K562 (cell line): ENCODE measurements around the gene ESPL1. TPM values are rescaled to one million over a fixed set of nuclear protein-coding genes. Genes with fewer than 3 reads are reported as not detected.
A peak's percentile ranks its signal among the peaks of the same experiment; 100 is the strongest.

ENCODE experiments used
- ATAC-seq: fragments of 200-7000 bp; cut with Tn5 transposase; 3 replicates; pipeline ENCODE4 v1.9.1; 2020; ENCODE audit warnings: moderate library complexity
- Bru-seq: library from RNA; stranded (reverse); fragments of 400-500 nt; gene quantifications from one replicate; lab custom pipeline; 2021; lab: Mats Ljungman, UMichigan
- BruChase-seq, 2 experiments: library from RNA; stranded (reverse); fragments of 400-500 nt; gene quantifications; one replicate each; lab custom pipeline; 2021; lab: Mats Ljungman, UMichigan
- BruUV-seq: library from RNA; stranded (reverse); fragments of 400-500 nt; replicated peaks from 2 replicates; lab custom pipeline; 2021; lab: Mats Ljungman, UMichigan
- CTCF ChIA-PET: fragments of 300-600 bp; formaldehyde crosslinking; extraction: SDS; loops from one replicate; lab custom pipeline; 2021; ENCODE audit warnings: low intra/inter-chr PET ratio; lab: Yijun Ruan, JAX
- POLR2A ChIA-PET: fragments of 300-600, 350-650 bp; sonication (Branson Sonifier 250); formaldehyde crosslinking; extraction: SDS; loops from one replicate; lab custom pipeline; 2021; ENCODE audit warnings: antibody characterized with exemption, inconsistent platforms; lab: Yijun Ruan, JAX
- DNase-seq, 4 experiments: peaks; one replicate each; pipeline versions ENCODE4 v3.0.0 to v3.0.0-alpha.2; 2011 to 2018; ENCODE audit warnings: low spot score in 3 of 4, mixed read lengths in 3 of 4; ENCODE audit errors: extremely low read depth in 1 of 4
- FAIRE-seq: peaks from 2 replicates; lab custom pipeline; 2011; peaks lifted over from hg19 to GRCh38; lab: Jason Lieb, UNC
- H2AFZ ChIP-seq: 2 replicates; pipeline ENCODE4 v1.6.0; 2011; ENCODE audit warnings: low read depth, low read length, control low read depth, inconsistent platforms
- H3K27ac ChIP-seq: fragments of 200-600 bp; 3 replicates; pipeline ENCODE4 v1.8.0; 2011; ENCODE audit warnings: low read depth, mild to moderate bottlenecking, control low read depth, inconsistent platforms, low read length, moderate library complexity, mixed read lengths; ENCODE audit errors: extremely low read depth
- H3K27me3 ChIP-seq, 2 experiments: fragments of 300-600 bp in 1 of 2; 2 replicates in 1 of 2; 3 replicates in 1 of 2; pipeline versions ENCODE4 v1.6.0 to v1.8.0; 2011; ENCODE audit warnings: inconsistent platforms in 2 of 2, low read length in 2 of 2, mild to moderate bottlenecking in 1 of 2, mixed read lengths in 1 of 2, moderate library complexity in 1 of 2; ENCODE audit not compliant: control insufficient read depth in 2 of 2, insufficient read depth in 2 of 2
- H3K36me3 ChIP-seq: fragments of 300-600 bp; 3 replicates; pipeline ENCODE4 v1.8.0; 2011; ENCODE audit warnings: mild to moderate bottlenecking, low read length, inconsistent platforms; ENCODE audit not compliant: control insufficient read depth, insufficient read depth
- H3K4me1 ChIP-seq, 2 experiments: fragments of 200-600 bp in 1 of 2; replicated peaks in 1 of 2; 2 replicates in 1 of 2; 3 replicates in 1 of 2; pipeline versions ENCODE4 v1.5.1 to v1.8.0; 2011; ENCODE audit warnings: inconsistent platforms in 2 of 2, low read length in 2 of 2, mild to moderate bottlenecking in 1 of 2, mixed read lengths in 1 of 2, moderate library complexity in 1 of 2; ENCODE audit not compliant: control insufficient read depth in 2 of 2, insufficient read depth in 2 of 2
- H3K4me2 ChIP-seq: 2 replicates; pipeline ENCODE4 v1.6.1; 2011; ENCODE audit warnings: low read length, control low read depth, inconsistent platforms, mixed read lengths; ENCODE audit not compliant: insufficient read depth
- H3K4me3 ChIP-seq: fragments of 200-600 bp; sonication (generic), shearing (Covaris generic); 2 replicates; pipeline ENCODE4 v1.5.1; 2016; ENCODE audit warnings: control low read depth, inconsistent platforms
- H3K79me2 ChIP-seq: fragments of 200-600 bp; 3 replicates; pipeline ENCODE4 v1.8.0; 2011; ENCODE audit warnings: low read length, inconsistent platforms; ENCODE audit not compliant: control insufficient read depth, insufficient read depth
- H3K9ac ChIP-seq, 2 experiments: 2 replicates each; pipeline versions ENCODE4 v1.6.0 to v1.6.1; 2011; ENCODE audit warnings: low read depth in 2 of 2, low read length in 2 of 2, control low read depth in 1 of 2, inconsistent platforms in 1 of 2, mild to moderate bottlenecking in 1 of 2, mixed read lengths in 1 of 2; ENCODE audit not compliant: insufficient read depth in 1 of 2
- H3K9me1 ChIP-seq: one replicate; pipeline ENCODE4 v1.6.0; 2011; ENCODE audit warnings: inconsistent platforms, mild to moderate bottlenecking, low read length, moderate library complexity; ENCODE audit not compliant: control insufficient read depth, insufficient read depth
- H3K9me3 ChIP-seq: replicated peaks from 2 replicates; pipeline ENCODE4 v1.5.1; 2011; ENCODE audit warnings: low read depth, low read length, inconsistent platforms; ENCODE audit not compliant: control insufficient read depth, insufficient read depth
- H4K20me1 ChIP-seq: replicated peaks from 2 replicates; pipeline ENCODE4 v1.6.1; 2011; ENCODE audit warnings: low read length, inconsistent platforms, mixed read lengths; ENCODE audit not compliant: control insufficient read depth, insufficient read depth
- ARID2 ChIP-seq: fragments of 450-650 bp; IDR thresholded peaks from 2 replicates; pipeline ENCODE4 v1.6.1; 2017; ENCODE audit warnings: antibody characterized with exemption, mild to moderate bottlenecking
- HEY1 ChIP-seq: fragments of 250-450 bp; sonication (Bioruptor Pico); IDR thresholded peaks from 2 replicates; pipeline ENCODE4 v1.5.0; 2020; ENCODE audit warnings: mild to moderate bottlenecking, moderate library complexity, borderline replicate concordance
- MYC ChIP-seq, 2 experiments: fragments of 250-450 bp in 1 of 2; sonication (Bioruptor Pico) in 1 of 2; IDR thresholded peaks; 2 replicates each; pipeline versions ENCODE4 v1.5.1 to v1.6.1; 2012 to 2021; ENCODE audit warnings: low read depth in 2 of 2, borderline replicate concordance in 1 of 2, improper control_type of control experiment in 1 of 2, low read length in 1 of 2, mild to moderate bottlenecking in 1 of 2, moderate library complexity in 1 of 2
- NBN ChIP-seq: fragments of 450-650 bp; IDR thresholded peaks from 2 replicates; pipeline ENCODE4 v1.6.1; 2016; ENCODE audit warnings: low read depth, mild to moderate bottlenecking
- NFIX ChIP-seq: fragments of 250-450 bp; sonication (Bioruptor Pico); IDR thresholded peaks from 2 replicates; pipeline ENCODE4 v1.4.0; 2020; ENCODE audit warnings: low read depth, mild to moderate bottlenecking, moderate library complexity
- PHF21A ChIP-seq: fragments of 450-650 bp; IDR thresholded peaks from 2 replicates; pipeline ENCODE4 v1.6.1; 2017; ENCODE audit warnings: low read depth, borderline replicate concordance
- POLR2AphosphoS5 ChIP-seq: IDR thresholded peaks from 2 replicates; pipeline ENCODE4 v1.6.1; 2011; ENCODE audit warnings: mild to moderate bottlenecking, low read depth, low read length, moderate library complexity; ENCODE audit not compliant: control insufficient read depth, insufficient read depth
- RBM17 ChIP-seq: fragments of 200-400 bp; formaldehyde crosslinking; IDR thresholded peaks from 2 replicates; pipeline ENCODE4 v1.6.1; 2017; ENCODE audit warnings: low read depth, mild to moderate bottlenecking, low read length, borderline replicate concordance
- RBM25 ChIP-seq: fragments of 200-400 bp; formaldehyde crosslinking; IDR thresholded peaks from 2 replicates; pipeline ENCODE4 v1.6.1; 2018; ENCODE audit warnings: low read length, low read depth, moderate library complexity; ENCODE audit not compliant: severe bottlenecking
- TRIM24 ChIP-seq, 2 experiments: fragments of 450-650 bp; IDR thresholded peaks; 2 replicates each; pipeline ENCODE4 v1.6.1; 2016
- ZNF778 ChIP-seq: fragments of 450-650 bp; formaldehyde crosslinking; IDR thresholded peaks from 2 replicates; pipeline ENCODE4 v1.4.0; 2020; ENCODE audit warnings: mild to moderate bottlenecking, moderate library complexity
- WGBS: fragments of 100-300 bp; shearing (Covaris generic); methylation state at CpG from one replicate; pipeline ENCODE4 v1.1.6; 2016; ENCODE audit warnings: low coverage, mixed read lengths; ENCODE audit not compliant: insufficient coverage; ENCODE audit errors: missing lambda C conversion rate; 5-methylcytosine and 5-hydroxymethylcytosine counted together
- in situ Hi-C: fragments of 300-500 bp; cut with MboI; formaldehyde crosslinking; loops from 4 replicates; pipeline ENCODE4 v1.15.0; 2018; ENCODE audit warnings: inconsistent platforms, mixed read lengths
- intact Hi-C: fragments of 100-400 bp; cut with micrococcal nuclease; formaldehyde crosslinking; loops from 2 replicates; pipeline ENCODE4 v1.14.2; 2022
- long read RNA-seq, 3 experiments: library from polyadenylated mRNA in 2 of 3; library from RNA in 1 of 3; unstranded in 2 of 3; stranded (forward) in 1 of 3; transcript quantifications; one replicate each; pipeline ENCODE4 v2.0.0, GENCODE V29; 2019 to 2022
- polyA minus RNA-seq, 3 experiments: library from RNA; depleted of rRNA, polyadenylated mRNA; stranded (reverse); fragments of >200 nt; gene quantifications; 2 replicates each; pipeline ENCODE4 v1.2.3, GENCODE V29; 2011
- polyA plus RNA-seq, 8 experiments: library from polyadenylated mRNA; depleted of rRNA in 4 of 8; stranded (reverse) in 5 of 8; unstranded in 3 of 8; fragments of >200 nt; fragmentation: Nextera tagmentation in 2 of 8; fragmentation: Illumina TruSeq in 1 of 8; extraction: Ambion mirVana in 2 of 8; extraction: Trizol in 1 of 8; gene quantifications; 2 replicates each; pipeline versions ENCODE4 v1.2.1 to v1.2.3, GENCODE V29; 2011 to 2014; ENCODE audit warnings: inconsistent platforms in 1 of 8, missing spikeins in 1 of 8
- total RNA-seq, 7 experiments: library from RNA; depleted of rRNA in 6 of 7; stranded (reverse); fragments of >200 nt in 6 of 7; fragmentation: Illumina TruSeq in 2 of 7; extraction: Trizol in 2 of 7; gene quantifications; 2 replicates each; pipeline versions ENCODE4 v1.2.1 to v1.2.3, GENCODE V29; 2011 to 2021; ENCODE audit warnings: low replicate concordance in 1 of 7
- TF ChIP-seq, protein P1 (sequence below): fragments of 250-450 bp; sonication (Bioruptor Pico); IDR thresholded peaks from 2 replicates; pipeline ENCODE4 v1.5.0; 2020; ENCODE audit warnings: mild to moderate bottlenecking, borderline replicate concordance
- TF ChIP-seq, protein P2 (sequence below): fragments of 250-450 bp; sonication (Bioruptor Pico); IDR thresholded peaks from 2 replicates; pipeline ENCODE4 v1.4.0; 2020

ESPL1 gene
- 92.5 and 189 TPM in 2 replicates for total RNA-seq (2011; cell fraction: chromatin; rRNA removed; ENCODE audit: low replicate concordance)
- 92.7 and 104 TPM in 2 replicates for total RNA-seq (2011; cell fraction: nucleolus; rRNA removed)
- 92.8 and 98.3 TPM in 2 replicates for total RNA-seq (2011; cell fraction: nucleoplasm; rRNA removed)
- total RNA-seq (2014; rRNA removed) (18.7 and 22.9 TPM in 2 replicates), total RNA-seq (2014; rRNA removed; fragmentation: Illumina TruSeq; extraction: Trizol) (8.8 and 10.3 TPM in 2 replicates), total RNA-seq (2015; rRNA removed; fragmentation: Illumina TruSeq; extraction: Trizol) (18.8 and 19.0 TPM in 2 replicates), total RNA-seq (2021) (47.9 and 55.0 TPM in 2 replicates), polyA plus RNA-seq (2011; rRNA removed) (17.3 and 26.6 TPM in 2 replicates), polyA plus RNA-seq (2014; fragmentation: Illumina TruSeq; extraction: Trizol) (29.0 and 29.5 TPM in 2 replicates), polyA plus RNA-seq (2014; fragmentation: Nextera tagmentation; extraction: Ambion mirVana) (1 to 10 TPM; 1.2 to 1.6 TPM), polyA plus RNA-seq (2014; rRNA removed) (19.4 and 23.9 TPM in 2 replicates), polyA minus RNA-seq (2011; rRNA and poly(A)+ RNA removed) (26.7 and 29.4 TPM in 2 replicates), Bru-seq, nascent RNA (percentile 66 among the genes with signal in this experiment), BruChase-seq, experiment 1, labeled RNA remaining after a 2-hour chase (percentile 60 among the genes with signal in this experiment), BruChase-seq, experiment 2, labeled RNA remaining after a 6-hour chase (percentile 70 among the genes with signal in this experiment)
- polyA plus RNA-seq (2011; cell fraction: cytosol; rRNA removed): 15.8 and 25.6 TPM in 2 replicates
- 88.4 and 110 TPM in 2 replicates for polyA plus RNA-seq (2011; cell fraction: nucleus; rRNA removed)
- polyA plus RNA-seq (2012): 20.9 and 21.3 TPM in 2 replicates
- polyA minus RNA-seq (2011; cell fraction: cytosol; rRNA and poly(A)+ RNA removed): 16.5 and 18.8 TPM in 2 replicates
- 32.0 and 40.3 TPM in 2 replicates for polyA minus RNA-seq (2011; cell fraction: nucleus; rRNA and poly(A)+ RNA removed)
- long read RNA-seq, experiment 1, full-length matches to known transcripts: 1 of 106 reads
- long read RNA-seq, experiment 1, partial matches to known transcripts: 90 of 106 reads
- long read RNA-seq, experiment 1, other reads (novel, unspliced or antisense): 15 of 106 reads
- long read RNA-seq, experiment 2, full-length matches to known transcripts: 4 of 37 reads
- long read RNA-seq, experiment 2, partial matches to known transcripts: 21 of 37 reads
- long read RNA-seq, experiment 2, other reads (novel, unspliced or antisense): 12 of 37 reads
- long read RNA-seq, experiment 3: 0 reads

DNA sequence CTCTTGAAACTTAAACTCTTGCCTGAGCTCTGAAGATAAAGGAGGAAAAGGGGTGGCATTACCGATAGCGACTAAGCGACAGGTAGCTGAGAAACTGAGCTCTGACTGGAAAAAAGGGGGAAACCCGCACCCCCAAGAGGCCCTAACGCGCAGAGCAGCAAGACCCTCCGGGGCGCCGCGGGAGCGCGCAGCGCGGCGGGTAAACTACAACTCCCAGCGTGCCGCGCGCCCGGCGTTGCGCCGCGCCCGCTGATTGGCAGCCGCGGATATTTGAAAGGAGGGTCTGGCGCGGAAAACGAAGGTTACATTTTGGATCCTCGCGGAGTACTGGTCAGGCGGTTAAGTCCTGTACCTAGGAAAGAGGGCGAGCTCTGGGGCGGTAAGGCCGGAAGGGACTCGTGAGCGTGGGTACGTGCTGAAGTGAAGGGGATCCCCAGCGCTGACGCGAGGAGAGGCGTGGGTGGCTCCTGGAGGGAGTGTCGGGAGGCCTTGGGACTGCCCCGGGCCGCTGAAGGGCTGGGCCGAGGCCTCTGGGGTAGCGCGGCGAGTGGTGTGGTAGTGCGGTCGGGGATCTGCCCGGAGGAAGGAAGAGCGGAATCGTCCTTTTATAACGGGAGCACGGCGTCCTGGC, at the start of gene ESPL1:
Gene ESPL1 (plus strand): TSS at position 301 of the 631 bp plus-strand sequence. CDS start 468 bp downstream, outside the sequence.
- Histone ChIP-seq H3K27me3 (no peaks in the 10 kb centered on the region), H3K9me1 (no peaks in the 10 kb centered on the region), H2AFZ (peak within 1 kb of the TSS; percentile 98), H3K79me2 (peaks cover 32% of the 10 kb centered on the region), H3K4me1 (peaks cover 24 to 43% of the 10 kb centered on the region in 2 experiments; a peak in 4 of 5 replicates), H3K36me3 (peaks cover 37% of the 10 kb centered on the region; the same call in 2 of the 3 replicates), H3K27ac (peak within 1 kb of the TSS; percentile 79), H3K9ac (peak within 1 kb of the TSS; percentile 80 to 95), H3K4me3 (peak within 1 kb of the TSS; percentile 64), H3K9me3 (no peaks in the 10 kb centered on the region), H4K20me1 (no peaks in the 10 kb centered on the region), H3K4me2 (peak within 1 kb of the TSS; percentile 95)
- POLR2A ChIA-PET: interaction anchor here (0.6 to 3.8 kb wide), 25 partner anchors 9 to 1244 kb away, joined by 3 to 22 read pairs (median 4); partner anchors contain the start of genes CSAD and TARBP2
- ATAC-seq (peak; percentile 93), DNase-seq (peak; percentile 90 to 95 (median 92)), FAIRE-seq (peak; percentile 96)
- intact Hi-C loops: loop anchor here (1.0 to 2.0 kb wide), 3 partner anchors 47 to 55 kb away; partner anchors contain the start of gene AAAS
- in situ Hi-C loops: no loop called here
- WGBS: 0% methylated on average over 52 of the region's 58 CpGs
- CTCF ChIA-PET: interaction anchor here (1.0 to 1.3 kb wide), 4 partner anchors 52 to 57 kb away, joined by 3 to 5 read pairs (median 4); no protein-coding TSS in a partner anchor
- BruUV-seq: no TSS peak
- TF ChIP-seq RBM17 (no peak), POLR2AphosphoS5 (no peak), PHF21A (peak; percentile 63; the same call in 1 of the 2 replicates), HEY1 (CRISPR knock-in tag) (no peak), ARID2 (no peak), ZNF778 (CRISPR knock-in tag) (no peak), MYC (IDR thresholded peaks at IDR 0.05; ENCODE audit: low read depth, low read length) (peak; percentile 76), MYC (CRISPR knock-in tag; IDR thresholded peaks at IDR 0.05; ENCODE audit: borderline replicate concordance, low read depth) (no peak), NBN (no peak), NFIX (no peak), RBM25 (peak; percentile 84), TRIM24 (IDR thresholded peaks at IDR 0.05) (no peak)
- TF ChIP-seq, protein P1, sequence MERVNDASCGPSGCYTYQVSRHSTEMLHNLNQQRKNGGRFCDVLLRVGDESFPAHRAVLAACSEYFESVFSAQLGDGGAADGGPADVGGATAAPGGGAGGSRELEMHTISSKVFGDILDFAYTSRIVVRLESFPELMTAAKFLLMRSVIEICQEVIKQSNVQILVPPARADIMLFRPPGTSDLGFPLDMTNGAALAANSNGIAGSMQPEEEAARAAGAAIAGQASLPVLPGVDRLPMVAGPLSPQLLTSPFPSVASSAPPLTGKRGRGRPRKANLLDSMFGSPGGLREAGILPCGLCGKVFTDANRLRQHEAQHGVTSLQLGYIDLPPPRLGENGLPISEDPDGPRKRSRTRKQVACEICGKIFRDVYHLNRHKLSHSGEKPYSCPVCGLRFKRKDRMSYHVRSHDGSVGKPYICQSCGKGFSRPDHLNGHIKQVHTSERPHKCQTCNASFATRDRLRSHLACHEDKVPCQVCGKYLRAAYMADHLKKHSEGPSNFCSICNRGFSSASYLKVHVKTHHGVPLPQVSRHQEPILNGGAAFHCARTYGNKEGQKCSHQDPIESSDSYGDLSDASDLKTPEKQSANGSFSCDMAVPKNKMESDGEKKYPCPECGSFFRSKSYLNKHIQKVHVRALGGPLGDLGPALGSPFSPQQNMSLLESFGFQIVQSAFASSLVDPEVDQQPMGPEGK: no peak
- TF ChIP-seq, protein P2, sequence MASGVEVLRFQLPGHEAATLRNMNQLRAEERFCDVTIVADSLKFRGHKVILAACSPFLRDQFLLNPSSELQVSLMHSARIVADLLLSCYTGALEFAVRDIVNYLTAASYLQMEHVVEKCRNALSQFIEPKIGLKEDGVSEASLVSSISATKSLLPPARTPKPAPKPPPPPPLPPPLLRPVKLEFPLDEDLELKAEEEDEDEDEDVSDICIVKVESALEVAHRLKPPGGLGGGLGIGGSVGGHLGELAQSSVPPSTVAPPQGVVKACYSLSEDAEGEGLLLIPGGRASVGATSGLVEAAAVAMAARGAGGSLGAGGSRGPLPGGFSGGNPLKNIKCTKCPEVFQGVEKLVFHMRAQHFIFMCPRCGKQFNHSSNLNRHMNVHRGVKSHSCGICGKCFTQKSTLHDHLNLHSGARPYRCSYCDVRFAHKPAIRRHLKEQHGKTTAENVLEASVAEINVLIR (CRISPR knock-in tag): peak; percentile 38; the same call in 1 of the 2 replicates
